Lung (tissue), 12 donors: ENCODE data around the gene PHF12. TPM values are rescaled to one million over a fixed set of nuclear protein-coding genes. Genes with fewer than 3 reads are reported as not detected.

Source experiments
- ATAC-seq: fragments of 200-7000 bp; cut with Tn5 transposase; one replicate; pipeline ENCODE4 v1.9.1; 2020; ENCODE audit warnings: moderate number of reproducible peaks; ENCODE audit not compliant: insufficient read depth, low FRiP score
- DNase-seq, 3 donors: peaks; one replicate each; pipeline ENCODE4 v3.0.0-alpha.2; 2013 to 2017
- H3K27ac ChIP-seq, 2 donors: one replicate each; pipeline ENCODE4 v1.5.1; 2013; ENCODE audit warnings: mild to moderate bottlenecking in 2 of 2, moderate library complexity in 2 of 2, control low read depth in 1 of 2, inconsistent platforms in 1 of 2, low read depth in 1 of 2, low read length in 1 of 2
- H3K27me3 ChIP-seq, 3 donors: one replicate each; pipeline ENCODE4 v1.5.1; 2013; ENCODE audit warnings: low read length in 2 of 3; ENCODE audit not compliant: control insufficient read depth in 3 of 3, insufficient read depth in 3 of 3
- H3K36me3 ChIP-seq, 4 donors: one replicate each; pipeline ENCODE4 v1.5.1; 2013; ENCODE audit warnings: low read length in 4 of 4, mild to moderate bottlenecking in 1 of 4, moderate library complexity in 1 of 4; ENCODE audit not compliant: control insufficient read depth in 4 of 4, insufficient read depth in 4 of 4
- H3K4me1 ChIP-seq, 5 donors: one replicate each; pipeline ENCODE4 v1.5.1; 2013; ENCODE audit warnings: low read length in 5 of 5, mild to moderate bottlenecking in 2 of 5, moderate library complexity in 1 of 5; ENCODE audit not compliant: control insufficient read depth in 5 of 5, insufficient read depth in 5 of 5
- H3K4me3 ChIP-seq: one replicate; pipeline ENCODE4 v1.5.1; 2013; ENCODE audit warnings: mild to moderate bottlenecking, control low read depth, moderate library complexity
- H3K9ac ChIP-seq, 2 donors: one replicate each; pipeline ENCODE4 v1.5.1; 2013; ENCODE audit warnings: low read length in 2 of 2, control low read depth in 1 of 2; ENCODE audit not compliant: insufficient read depth in 1 of 2
- H3K9me3 ChIP-seq, 4 donors: one replicate each; pipeline ENCODE4 v1.5.1; 2013; ENCODE audit warnings: low read length in 3 of 4, mild to moderate bottlenecking in 1 of 4, moderate library complexity in 1 of 4; ENCODE audit not compliant: control insufficient read depth in 4 of 4, insufficient read depth in 3 of 4
- WGBS, 2 donors: extraction: QIAGEN DNeasy Blood & Tissue Kit; methylation state at CpG; one replicate each; pipeline ENCODE4 v1.1.7; 2013; 5-methylcytosine and 5-hydroxymethylcytosine counted together
- polyA plus RNA-seq, 2 donors: library from polyadenylated mRNA; stranded (reverse); fragments of 200-250 nt; gene quantifications; one replicate each; pipeline ENCODE4 v1.2.1, GENCODE V29; 2013
- total RNA-seq, 2 donors: library from RNA; depleted of rRNA in 1 of 2; stranded (reverse); fragments of >200 nt in 1 of 2; gene quantifications; one replicate each; pipeline ENCODE4 v1.2.1, GENCODE V29; 2014 to 2021
- TF ChIP-seq, protein P1 (sequence below): IDR thresholded peaks from 2 replicates; pipeline ENCODE4 v1.5.1; 2012; ENCODE audit warnings: mild to moderate bottlenecking; ENCODE audit errors: control extremely low read depth, extremely low read depth
- donor health status: control.
- donor health status: control.
- donor health status: Bipolar disorder and iron deficiency.
- donor health status: healthy.
- donor health status: DM: yes; HTN: yes; CAD: no.

PHF12 gene
- total and polyA plus RNA-seq, 4 donors, result 12.6 to 59.1 (median 37.3) TPM

DNA sequence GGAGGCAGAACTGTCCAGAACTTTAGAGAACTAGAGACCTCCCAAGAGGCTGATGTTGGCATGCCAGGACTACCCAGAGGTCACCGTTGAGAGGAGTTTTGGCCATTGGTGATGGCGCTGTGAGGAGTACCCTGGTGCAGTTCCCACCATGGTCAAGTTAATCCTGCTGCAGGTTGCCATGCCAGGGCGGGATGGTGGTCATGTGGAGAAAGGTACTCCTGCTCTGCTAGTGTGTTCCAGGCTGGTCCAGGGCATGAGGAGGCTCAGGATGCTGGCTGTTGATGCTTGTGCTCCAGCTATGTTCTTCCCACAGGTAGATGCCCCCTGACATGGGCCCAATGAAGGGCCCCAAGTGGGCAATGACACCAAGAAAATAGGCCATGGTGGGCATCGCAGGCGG, 4.1 kb upstream of the PHF12 start:
- TF ChIP-seq, protein P1, sequence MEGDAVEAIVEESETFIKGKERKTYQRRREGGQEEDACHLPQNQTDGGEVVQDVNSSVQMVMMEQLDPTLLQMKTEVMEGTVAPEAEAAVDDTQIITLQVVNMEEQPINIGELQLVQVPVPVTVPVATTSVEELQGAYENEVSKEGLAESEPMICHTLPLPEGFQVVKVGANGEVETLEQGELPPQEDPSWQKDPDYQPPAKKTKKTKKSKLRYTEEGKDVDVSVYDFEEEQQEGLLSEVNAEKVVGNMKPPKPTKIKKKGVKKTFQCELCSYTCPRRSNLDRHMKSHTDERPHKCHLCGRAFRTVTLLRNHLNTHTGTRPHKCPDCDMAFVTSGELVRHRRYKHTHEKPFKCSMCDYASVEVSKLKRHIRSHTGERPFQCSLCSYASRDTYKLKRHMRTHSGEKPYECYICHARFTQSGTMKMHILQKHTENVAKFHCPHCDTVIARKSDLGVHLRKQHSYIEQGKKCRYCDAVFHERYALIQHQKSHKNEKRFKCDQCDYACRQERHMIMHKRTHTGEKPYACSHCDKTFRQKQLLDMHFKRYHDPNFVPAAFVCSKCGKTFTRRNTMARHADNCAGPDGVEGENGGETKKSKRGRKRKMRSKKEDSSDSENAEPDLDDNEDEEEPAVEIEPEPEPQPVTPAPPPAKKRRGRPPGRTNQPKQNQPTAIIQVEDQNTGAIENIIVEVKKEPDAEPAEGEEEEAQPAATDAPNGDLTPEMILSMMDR, result no peak
- Histone ChIP-seq H3K4me3 (no peak overlapping the region), H3K4me1 (peaks cover 0 to 9% (median 0%) of the 10 kb centered on the region in 5 donors), H3K27ac (no peak overlapping the region), H3K9me3 (no peaks in the 10 kb centered on the region), H3K27me3 (no peaks in the 10 kb centered on the region), H3K36me3 (no peaks in the 10 kb centered on the region), H3K9ac (no peak overlapping the region)
- 92 to 94% methylated on average over 5 of the region's 5 CpGs for WGBS, 2 donors
- DNase-seq (no peak), ATAC-seq (no peak)

DNA sequence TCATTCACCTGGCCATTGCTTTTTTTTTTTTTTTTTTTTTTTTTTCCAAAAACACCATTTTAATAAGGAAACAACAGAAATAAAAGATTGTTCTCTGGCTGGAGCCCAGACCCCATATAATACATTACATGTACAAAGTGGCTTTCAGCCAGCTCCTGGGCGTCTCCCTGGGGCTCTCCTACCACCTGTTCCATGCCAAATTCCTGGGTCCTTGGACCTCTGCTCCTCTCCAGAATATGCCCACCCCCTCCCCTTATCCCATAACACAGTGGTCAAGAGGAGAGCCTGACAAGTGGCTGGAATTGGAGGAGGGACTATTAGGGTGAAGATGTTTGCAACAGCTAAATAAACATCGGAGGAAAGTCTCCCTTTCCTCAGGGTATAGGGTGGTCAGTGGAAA, 3.6 kb upstream of the PHF12 start:
- no peak for DNase-seq
- 69 to 78% methylated on average over 2 of the region's 2 CpGs for WGBS, 2 donors
- Histone ChIP-seq H3K4me1 (peaks cover 0 to 9% (median 0%) of the 10 kb centered on the region in 5 donors), H3K9me3 (no peaks in the 10 kb centered on the region), H3K27ac (no peak overlapping the region), H3K9ac (no peak overlapping the region), H3K27me3 (no peaks in the 10 kb centered on the region), H3K36me3 (no peaks in the 10 kb centered on the region), H3K4me3 (no peak overlapping the region)
- ATAC-seq, result no peak
- TF ChIP-seq, protein P1, result no peak

GRCh38 chr17:28953444-28954118, 2.3 kb upstream of the PHF12 start:
- TF ChIP-seq, protein P1, result peak; percentile 67
- Histone ChIP-seq H3K9ac (no peak overlapping the region), H3K9me3 (no peaks in the 10 kb centered on the region), H3K4me1 (peaks cover 0 to 11% (median 0%) of the 10 kb centered on the region in 5 donors), H3K36me3 (no peaks in the 10 kb centered on the region), H3K27me3 (no peaks in the 10 kb centered on the region), H3K4me3 (no peak overlapping the region), H3K27ac (no peak overlapping the region)
- DNase-seq (peak; percentile 46 to 58 (median 51)), ATAC-seq (no peak)
- WGBS, 2 donors, result 34 to 35% methylated on average over 5 of the region's 5 CpGs
